B cell (primary cell): Measurements from ENCODE around the gene TRIM44. TPM values are rescaled to one million over a fixed set of nuclear protein-coding genes. Genes with fewer than 3 reads are reported as not detected.

ENCODE experiments used
- ATAC-seq: fragments of 200-7000 bp; cut with Tn5 transposase; one replicate; pipeline ENCODE4 v1.10.0; 2021; ENCODE audit warnings: low read depth, mild to moderate bottlenecking, moderate number of reproducible peaks, moderate library complexity
- CTCF ChIA-PET: fragments of 350-600 bp; sonication (Branson Sonifier 250); formaldehyde crosslinking; loops from one replicate; lab custom pipeline; 2021; ENCODE audit warnings: antibody characterized with exemption, inconsistent platforms; lab: Charles Lee
- POLR2A ChIA-PET: fragments of 350-600 bp; sonication (Branson Sonifier 250); formaldehyde crosslinking; loops from one replicate; lab custom pipeline; 2021; ENCODE audit warnings: antibody characterized with exemption; lab: Charles Lee
- DNase-seq: peaks from one replicate; pipeline ENCODE4 v3.0.0; 2013
- H2AFZ ChIP-seq: 2 replicates; pipeline ENCODE4 v1.6.1; 2012; ENCODE audit warnings: mild to moderate bottlenecking, low read depth, low read length; ENCODE audit not compliant: insufficient read depth, poor library complexity, severe bottlenecking
- H3K27ac ChIP-seq, 2 donors: 1 replicate in 1 of 2; 2 replicates in 1 of 2; pipeline ENCODE4 v1.5.1; 2012 to 2013; ENCODE audit warnings: low read length in 2 of 2, mild to moderate bottlenecking in 2 of 2, moderate library complexity in 1 of 2
- H3K27me3 ChIP-seq, 4 experiments: fragments of 200-600 bp in 1 of 4; sonication (generic) in 1 of 4; replicated peaks in 1 of 4; 1 replicate in 2 of 4; 2 replicates in 2 of 4; pipeline versions ENCODE4 v1.6.1 to v1.7.0; 2013 to 2016; ENCODE audit warnings: low read length in 3 of 4, mild to moderate bottlenecking in 2 of 4, mixed read lengths in 1 of 4, moderate library complexity in 1 of 4; ENCODE audit not compliant: insufficient read depth in 4 of 4, control insufficient read depth in 3 of 4; ENCODE audit errors: control extremely low read depth in 1 of 4
- H3K36me3 ChIP-seq, 2 experiments: replicated peaks in 1 of 2; 1 replicate in 1 of 2; 2 replicates in 1 of 2; pipeline versions ENCODE4 v1.6.1 to v1.7.1; 2013; ENCODE audit warnings: low read length in 1 of 2; ENCODE audit not compliant: insufficient read depth in 2 of 2, control insufficient read depth in 1 of 2; ENCODE audit errors: control extremely low read depth in 1 of 2, extremely low read depth in 1 of 2
- H3K4me1 ChIP-seq, 2 donors: fragments of 200-600 bp in 1 of 2; sonication (generic) in 1 of 2; 1 replicate in 1 of 2; 2 replicates in 1 of 2; pipeline versions ENCODE4 v1.5.1 to v1.6.1; 2013 to 2017; ENCODE audit warnings: low read length in 2 of 2; ENCODE audit not compliant: control insufficient read depth in 2 of 2, insufficient read depth in 2 of 2
- H3K4me2 ChIP-seq: replicated peaks from 2 replicates; pipeline ENCODE3; 2012; ENCODE audit warnings: mild to moderate bottlenecking, low read depth, low read length; ENCODE audit not compliant: poor library complexity, severe bottlenecking
- H3K4me3 ChIP-seq, 5 experiments: fragments of 200-600 bp in 1 of 5; sonication (generic) in 1 of 5; 1 replicate in 3 of 5; 2 replicates in 2 of 5; pipeline versions ENCODE4 v1.5.1 to v1.7.0; 2011 to 2016; ENCODE audit warnings: low read length in 4 of 5, mild to moderate bottlenecking in 4 of 5, low read depth in 2 of 5, control low read depth in 1 of 5, moderate library complexity in 1 of 5; ENCODE audit not compliant: insufficient read depth in 1 of 5; ENCODE audit errors: control extremely low read depth in 1 of 5, extremely low read depth in 1 of 5
- H3K79me2 ChIP-seq: fragments of 200-600 bp; sonication (generic); one replicate; pipeline ENCODE4 v1.6.0; 2016; ENCODE audit warnings: low read length; ENCODE audit not compliant: control insufficient read depth, insufficient read depth
- H3K9ac ChIP-seq: fragments of 200-600 bp; sonication (generic); 2 replicates; pipeline ENCODE4 v1.6.1; 2017; ENCODE audit warnings: mild to moderate bottlenecking, low read length, moderate library complexity
- H3K9me3 ChIP-seq, 3 donors: one replicate each; pipeline versions ENCODE4 v1.6.1 to v1.7.1; 2013; ENCODE audit warnings: low read length in 2 of 3; ENCODE audit not compliant: control insufficient read depth in 2 of 3, insufficient read depth in 1 of 3; ENCODE audit errors: control extremely low read depth in 1 of 3
- H4K20me1 ChIP-seq: 2 replicates; pipeline ENCODE4 v1.6.0; 2012; ENCODE audit warnings: mild to moderate bottlenecking, low read length; ENCODE audit not compliant: insufficient read depth, control insufficient read depth, poor library complexity, severe bottlenecking
- H3K27ac Mint-ChIP-seq: one replicate; pipeline ENCODE4 v1.8.0; 2021; ENCODE audit warnings: mixed read lengths
- H3K27me3 Mint-ChIP-seq: one replicate; pipeline ENCODE4 v1.8.0; 2021; ENCODE audit warnings: mixed read lengths
- H3K4me1 Mint-ChIP-seq: one replicate; pipeline ENCODE4 v1.8.0; 2021; ENCODE audit warnings: mixed read lengths
- H3K4me3 Mint-ChIP-seq: one replicate; pipeline ENCODE4 v1.8.0; 2021; ENCODE audit warnings: mixed read lengths
- H3K9me3 Mint-ChIP-seq: one replicate; pipeline ENCODE4 v1.8.0; 2022; ENCODE audit warnings: mixed read lengths; ENCODE audit not compliant: insufficient read depth
- EZH2 ChIP-seq: IDR thresholded peaks from 2 replicates; pipeline ENCODE4 v1.6.1; 2012; ENCODE audit warnings: borderline replicate concordance, low read depth, mild to moderate bottlenecking, moderate library complexity, low read length; ENCODE audit not compliant: insufficient read depth, poor library complexity, severe bottlenecking
- WGBS: methylation state at CpG from one replicate; pipeline ENCODE4 v1.1.5; 2013; ENCODE audit warnings: missing lambda C conversion rate; ENCODE audit not compliant: insufficient coverage; 5-methylcytosine and 5-hydroxymethylcytosine counted together
- intact Hi-C: fragments of 100-400 bp; cut with micrococcal nuclease; formaldehyde crosslinking; loops from one replicate; pipeline ENCODE4 v1.10.0; 2022
- polyA plus RNA-seq: library from polyadenylated mRNA; depleted of rRNA; stranded (reverse); fragments of >200 nt; gene quantifications from 2 replicates; pipeline ENCODE4 v1.2.3, GENCODE V29; 2012
- total RNA-seq, 2 donors: library from RNA; stranded (reverse); fragments of 120-200 nt in 1 of 2; gene quantifications; 1 replicate in 1 of 2; 2 replicates in 1 of 2; pipeline versions ENCODE4 v1.2.3 to v1.2.4, GENCODE V29; 2013 to 2022
- TF ChIP-seq, protein P1 (sequence below): fragments of 200-600 bp; IDR thresholded peaks from one replicate; pipeline ENCODE4 v1.8.0; 2022; ENCODE audit warnings: antibody characterized with exemption, mild to moderate bottlenecking

The TRIM44 gene
- total and polyA plus RNA-seq, 2 donors (not counting 1 experiment from before 2014, with no cell fraction given): 39.1 to 71.1 TPM

DNA sequence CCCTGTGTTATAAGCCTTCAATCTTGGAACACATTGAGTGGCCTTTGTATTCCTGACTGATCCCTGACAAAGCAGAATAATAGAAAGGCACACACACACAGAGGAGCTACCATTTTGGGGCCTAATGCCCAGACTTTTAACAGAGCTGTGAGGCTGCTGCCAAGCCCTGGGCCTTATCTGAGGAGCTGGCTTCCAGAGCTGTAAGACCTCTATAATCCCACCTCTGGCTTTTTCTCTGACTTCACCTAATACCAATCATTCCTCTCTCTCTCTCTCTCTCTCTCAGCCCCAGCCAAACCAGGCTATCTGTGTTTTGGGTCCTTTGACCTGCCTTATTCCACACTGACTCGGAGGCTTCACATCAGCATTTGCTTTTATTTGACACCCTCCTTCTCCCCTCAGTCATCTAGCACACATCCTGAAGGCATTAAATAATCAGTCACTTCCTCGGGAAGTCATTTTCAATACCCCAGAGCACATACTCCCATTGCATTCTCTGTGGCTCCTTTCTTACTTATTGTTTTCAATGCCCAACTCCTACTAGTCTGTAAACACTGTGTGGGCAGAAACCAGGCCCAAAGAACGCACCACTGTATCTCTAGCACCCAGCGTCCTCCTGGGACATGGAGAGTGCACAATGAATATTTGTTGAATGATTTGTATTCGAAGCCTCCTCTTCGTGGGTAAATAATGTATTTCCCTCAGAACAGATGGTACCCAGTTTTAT, 21.2 kb upstream of the TRIM44 start:
- Histone ChIP-seq H3K4me3 (no peak overlapping the region), H3K79me2 (no peaks in the 10 kb centered on the region), H4K20me1 (no peaks in the 10 kb centered on the region), H3K9me3 (no peaks in the 10 kb centered on the region), H2AFZ (no peak overlapping the region), H3K9ac (no peak overlapping the region), H3K4me2 (no peak overlapping the region), H3K27ac (no peak overlapping the region), H3K4me1 (no peaks in the 10 kb centered on the region), H3K36me3 (no peaks in the 10 kb centered on the region), H3K27me3 (peaks cover 0 to 5% (median 2%) of the 10 kb centered on the region in 4 experiments)
- 72% methylated on average over 2 of the region's 6 CpGs for WGBS
- intact Hi-C loops: no loop called here
- TF ChIP-seq EZH2: no peak
- TF ChIP-seq, protein P1, sequence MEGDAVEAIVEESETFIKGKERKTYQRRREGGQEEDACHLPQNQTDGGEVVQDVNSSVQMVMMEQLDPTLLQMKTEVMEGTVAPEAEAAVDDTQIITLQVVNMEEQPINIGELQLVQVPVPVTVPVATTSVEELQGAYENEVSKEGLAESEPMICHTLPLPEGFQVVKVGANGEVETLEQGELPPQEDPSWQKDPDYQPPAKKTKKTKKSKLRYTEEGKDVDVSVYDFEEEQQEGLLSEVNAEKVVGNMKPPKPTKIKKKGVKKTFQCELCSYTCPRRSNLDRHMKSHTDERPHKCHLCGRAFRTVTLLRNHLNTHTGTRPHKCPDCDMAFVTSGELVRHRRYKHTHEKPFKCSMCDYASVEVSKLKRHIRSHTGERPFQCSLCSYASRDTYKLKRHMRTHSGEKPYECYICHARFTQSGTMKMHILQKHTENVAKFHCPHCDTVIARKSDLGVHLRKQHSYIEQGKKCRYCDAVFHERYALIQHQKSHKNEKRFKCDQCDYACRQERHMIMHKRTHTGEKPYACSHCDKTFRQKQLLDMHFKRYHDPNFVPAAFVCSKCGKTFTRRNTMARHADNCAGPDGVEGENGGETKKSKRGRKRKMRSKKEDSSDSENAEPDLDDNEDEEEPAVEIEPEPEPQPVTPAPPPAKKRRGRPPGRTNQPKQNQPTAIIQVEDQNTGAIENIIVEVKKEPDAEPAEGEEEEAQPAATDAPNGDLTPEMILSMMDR: no peak
- ChIA-PET CTCF (interaction anchor here (1.0 kb wide), 1 partner anchor 11 kb away, joined by 3 read pairs; no protein-coding TSS in a partner anchor), POLR2A (no interaction called here)
- Mint-ChIP-seq H3K27me3 (peaks cover 40% of the 10 kb centered on the region), H3K9me3 (no peaks in the 10 kb centered on the region), H3K27ac (no peak overlapping the region), H3K4me1 (no peaks in the 10 kb centered on the region), H3K4me3 (no peak overlapping the region)
- ATAC-seq (no peak), DNase-seq (no peak)

DNA sequence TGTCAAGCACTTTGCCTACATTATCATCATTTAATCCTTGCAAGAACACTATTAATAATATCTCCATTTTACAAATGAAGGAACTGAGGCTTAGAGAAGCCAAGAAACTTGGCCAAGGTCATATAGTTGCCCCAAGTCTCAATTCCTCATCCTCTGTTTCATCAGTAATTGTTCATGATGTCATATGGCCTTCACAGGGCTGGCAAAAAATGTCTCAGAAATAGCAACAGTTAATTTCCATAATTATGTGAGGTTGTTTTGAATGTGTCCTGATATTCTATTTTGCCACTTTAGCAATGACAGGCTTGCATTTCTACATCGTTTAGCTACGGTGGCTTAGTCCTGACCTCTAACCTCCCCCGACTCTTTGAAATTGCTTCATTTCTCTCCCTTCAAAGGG, 20.6 kb upstream of the TRIM44 start:
- Mint-ChIP-seq H3K9me3 (no peaks in the 10 kb centered on the region), H3K27ac (no peak overlapping the region), H3K4me1 (no peaks in the 10 kb centered on the region), H3K27me3 (peaks cover 41% of the 10 kb centered on the region), H3K4me3 (no peak overlapping the region)
- Histone ChIP-seq H3K4me1 (no peaks in the 10 kb centered on the region), H4K20me1 (no peaks in the 10 kb centered on the region), H3K27ac (no peak overlapping the region), H3K9ac (no peak overlapping the region), H3K27me3 (peaks cover 0 to 8% (median 2%) of the 10 kb centered on the region in 4 experiments), H3K79me2 (no peaks in the 10 kb centered on the region), H3K36me3 (no peaks in the 10 kb centered on the region), H3K9me3 (no peaks in the 10 kb centered on the region), H3K4me3 (no peak overlapping the region), H3K4me2 (no peak overlapping the region), H2AFZ (no peak overlapping the region)
- DNase-seq: no peak
- ATAC-seq: no peak
- ChIA-PET CTCF (no interaction called here), POLR2A (no interaction called here)
- WGBS: no CpG with 5 or more reads among the region's 3 CpGs
- TF ChIP-seq, protein P1: no peak
- TF ChIP-seq EZH2: no peak
- intact Hi-C loops: no loop called here
